CD1c-positive myeloid dendritic cell (primary cell): ENCODE results near the gene PRDM15.

Experiments
- DNase-seq: peaks from one replicate; pipeline ENCODE4 v3.0.0-alpha.2; 2016; ENCODE audit errors: extremely low spot score

The PRDM15 gene

DNA sequence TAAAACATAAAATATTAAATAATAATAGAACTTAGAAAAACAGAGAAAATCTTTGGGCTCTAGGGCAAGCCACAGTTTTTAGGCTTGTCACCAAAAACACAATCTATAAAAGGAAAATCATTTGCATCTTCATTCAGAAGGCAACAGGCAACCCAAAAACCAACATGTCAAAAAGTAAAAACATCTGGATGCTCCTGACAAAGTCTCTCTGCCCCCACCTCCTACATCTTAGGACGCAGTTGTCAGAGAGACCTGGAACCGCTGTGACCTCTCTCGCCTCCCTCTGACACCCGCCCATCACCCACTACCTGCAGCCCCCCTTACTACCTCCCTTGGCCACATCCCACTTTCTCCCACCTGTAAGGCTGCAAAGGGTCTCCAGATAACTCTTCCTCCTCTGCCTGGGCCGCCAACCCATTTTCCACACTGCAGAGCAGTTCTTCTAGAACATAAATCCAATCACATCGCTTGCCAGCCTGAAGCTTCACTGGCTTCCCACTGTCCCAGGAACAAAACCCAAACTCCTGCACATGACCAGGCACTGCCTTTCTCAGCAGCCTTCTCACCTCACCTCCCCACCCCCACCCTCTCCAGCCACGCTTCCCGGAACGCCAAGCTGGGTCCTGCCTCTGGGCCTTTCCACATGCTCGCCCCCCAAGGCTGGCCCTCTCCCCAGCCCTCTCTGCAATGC, 14.7 kb downstream of the PRDM15 start:
- DNase-seq = no peak

GRCh38 chr21:41863439-41863740, 15.8 kb downstream of the PRDM15 start:
- DNase-seq = no peak

DNA sequence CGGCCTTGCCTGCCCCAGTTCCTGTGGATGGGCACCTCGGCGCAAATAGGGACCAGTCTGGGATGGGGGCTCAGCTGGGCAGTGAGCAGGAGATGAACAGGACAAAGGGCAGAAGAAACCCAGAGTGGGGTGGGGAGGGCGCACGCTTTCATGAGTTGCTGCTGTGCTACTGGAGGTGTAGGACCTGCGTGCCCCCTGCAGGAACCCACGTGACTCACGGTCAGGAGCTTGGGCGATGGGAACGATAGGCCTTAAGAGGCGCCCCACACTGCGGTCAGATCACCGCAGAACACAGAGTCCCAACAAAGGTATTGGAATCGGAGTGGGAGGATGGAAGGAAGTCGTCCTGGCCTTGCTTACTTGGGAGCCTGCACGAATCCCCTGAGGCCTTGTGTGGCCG, 17.2 kb downstream of the PRDM15 start:
- DNase-seq = no peak

- no peak for DNase-seq
These were observed 17.9 kb downstream of the PRDM15 start for GRCh38 chr21:41861255-41861654.

DNA sequence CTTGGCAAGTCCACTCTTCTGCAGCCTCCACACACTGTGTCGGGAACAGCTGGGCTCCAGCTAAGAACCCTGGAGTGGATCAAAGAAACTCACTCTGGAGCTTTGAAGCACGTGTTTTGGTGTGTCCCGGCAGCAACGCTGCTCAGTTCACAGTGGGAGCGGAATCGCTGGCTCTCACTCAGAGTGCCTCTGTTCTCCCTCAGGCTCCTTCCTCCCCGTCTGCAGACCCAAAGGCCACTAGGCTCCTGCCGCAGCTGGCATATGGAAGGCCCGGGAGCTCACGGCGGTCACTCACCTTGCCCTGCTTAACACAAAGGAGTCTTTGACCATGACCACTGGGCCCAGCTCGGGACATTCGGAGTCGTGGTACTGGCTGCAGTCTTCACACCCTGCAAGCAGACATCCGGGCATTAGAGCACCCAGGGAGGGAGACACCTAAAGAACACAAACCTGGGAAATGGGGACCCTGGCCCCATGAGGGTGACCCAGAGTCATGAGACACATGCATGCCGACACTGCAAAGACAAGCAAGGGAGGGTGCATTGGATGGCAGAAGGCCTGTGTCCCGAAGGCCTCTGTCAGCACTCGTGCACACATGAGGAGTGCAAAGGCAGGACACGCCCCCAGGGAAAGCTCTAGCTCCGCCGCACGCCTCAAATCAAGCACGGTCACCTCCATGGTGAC, 19.7 kb downstream of the PRDM15 start:
- no peak for DNase-seq

DNA sequence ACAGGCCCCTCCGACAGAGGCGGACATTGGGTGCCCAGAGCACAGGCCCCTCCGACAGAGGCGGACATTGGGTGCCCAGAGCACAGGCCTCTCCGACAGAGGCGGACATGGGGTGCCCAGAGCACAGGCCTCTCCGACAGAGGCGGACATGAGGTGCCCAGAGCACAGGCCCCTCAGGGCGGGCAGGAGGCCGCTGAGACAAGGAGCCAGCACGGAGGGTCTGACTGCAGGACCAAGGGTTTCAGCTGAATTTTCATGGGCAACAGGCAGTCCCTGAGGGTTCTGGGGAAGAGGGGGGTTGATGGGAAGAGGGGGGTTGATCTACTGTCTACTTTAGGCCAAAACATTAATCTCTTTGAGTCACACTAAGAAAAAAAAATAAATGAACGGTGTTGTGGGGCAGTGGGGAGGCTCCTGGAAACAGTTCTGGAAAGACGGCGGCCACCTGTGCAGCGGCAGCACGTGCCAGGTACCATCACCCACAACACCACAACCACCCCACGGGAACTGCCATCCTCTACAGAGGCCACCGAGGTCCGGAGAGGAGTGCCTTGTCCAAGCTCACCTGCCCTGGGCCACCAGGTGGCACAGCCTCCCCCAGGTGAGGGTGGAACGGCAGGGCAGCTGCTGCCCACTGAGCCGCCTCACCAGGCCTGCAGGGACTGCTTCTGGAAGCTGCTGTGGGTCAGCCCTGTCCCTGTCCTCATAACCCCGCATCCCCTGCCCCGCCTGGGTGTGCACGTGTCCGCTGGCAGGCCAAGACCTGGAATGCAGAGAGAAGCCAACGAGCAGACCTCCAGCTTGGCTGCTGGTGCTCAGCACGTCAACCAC, 20.5 kb downstream of the PRDM15 start:
- DNase-seq = no peak

GRCh38 chr21:41857771-41858300, 21.3 kb downstream of the PRDM15 start:
- DNase-seq = no peak

GRCh38 chr21:41856572-41856971, 22.6 kb downstream of the PRDM15 start:
- DNase-seq = no peak

DNA sequence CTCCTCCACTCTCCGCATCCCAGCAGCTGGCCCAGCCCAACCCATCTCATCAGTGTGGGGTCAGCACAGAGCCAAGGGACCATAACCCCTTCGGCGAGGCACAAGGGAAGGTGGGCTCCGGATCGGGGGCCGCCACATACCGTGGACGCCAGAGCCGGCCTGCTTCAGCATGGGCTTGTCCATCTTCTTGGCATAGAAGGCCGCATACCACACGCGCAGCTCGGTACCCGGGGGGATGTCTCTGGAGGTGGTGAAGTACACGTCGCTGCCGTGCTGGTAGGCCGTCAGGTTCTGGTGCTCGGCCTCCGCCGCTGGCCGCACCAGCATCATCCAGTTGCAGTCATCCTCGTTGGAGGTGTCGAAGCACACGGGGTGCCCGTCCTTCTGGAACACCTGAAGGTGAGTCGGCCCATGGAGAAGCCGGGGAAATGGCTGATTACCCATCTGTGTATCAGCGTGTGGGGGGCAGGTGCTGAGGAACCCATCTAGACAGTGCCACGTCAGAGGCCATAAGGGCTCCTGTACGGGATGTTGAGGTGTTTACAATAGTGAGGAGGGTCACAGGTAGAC, 24.6 kb downstream of the PRDM15 start:
- no peak for DNase-seq

GRCh38 chr21:41852929-41853320, 26.2 kb downstream of the PRDM15 start:
- DNase-seq = no peak

- DNase-seq = no peak
These were observed 26.8 kb downstream of the PRDM15 start for GRCh38 chr21:41852151-41852928.

- no peak for DNase-seq
These were observed 27.9 kb downstream of the PRDM15 start for GRCh38 chr21:41851090-41851790.

DNA sequence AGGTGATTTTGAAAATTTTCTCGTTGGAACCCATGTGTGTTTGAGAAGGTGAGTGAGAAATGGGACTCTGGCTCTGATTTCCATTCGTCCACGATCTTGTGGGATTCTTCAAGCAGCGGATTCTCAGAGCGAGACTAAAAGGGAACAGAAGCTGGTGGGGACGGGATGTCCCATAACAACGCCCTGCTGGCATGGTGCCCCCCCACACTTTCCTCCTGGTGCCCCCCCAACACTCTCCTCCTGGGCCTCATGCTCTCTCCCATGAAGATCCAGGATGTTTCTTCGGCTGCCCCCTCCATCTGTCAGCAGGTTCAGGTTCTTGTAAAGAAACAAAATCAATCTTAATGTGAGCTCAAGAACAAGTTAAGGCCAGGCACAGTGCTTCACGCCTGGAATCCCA, 29.1 kb downstream of the PRDM15 start:
- no peak for DNase-seq

DNA sequence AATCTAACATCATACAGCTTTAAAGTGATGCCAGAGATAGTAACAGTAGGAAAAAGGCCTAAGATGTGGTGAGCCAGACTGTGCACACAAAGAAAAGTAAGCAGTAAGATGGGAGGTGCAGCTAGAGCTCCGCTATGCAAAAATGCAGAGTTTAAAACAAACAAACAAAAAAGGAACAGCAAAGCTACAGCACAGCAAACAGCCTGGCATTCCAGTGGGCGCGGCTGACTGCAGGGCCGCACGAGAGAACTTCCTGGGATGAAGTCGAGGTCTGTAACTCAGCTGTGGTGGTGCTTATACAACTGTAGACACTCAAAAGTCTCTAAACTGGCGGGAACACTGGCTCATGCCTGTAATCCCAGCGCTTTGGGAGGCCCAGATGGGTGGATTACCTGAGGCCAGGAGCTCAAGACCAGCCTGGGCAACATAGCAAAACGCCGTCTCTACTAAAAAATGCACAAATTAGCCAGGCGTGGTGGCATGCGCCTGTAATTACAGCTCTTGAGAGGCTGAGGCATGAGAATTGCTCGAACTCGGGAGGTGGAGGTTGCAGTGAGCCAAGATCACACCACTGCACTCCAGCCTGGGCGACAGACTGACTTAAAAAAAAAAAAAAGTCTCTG, 30.1 kb downstream of the PRDM15 start:
- DNase-seq = no peak

GRCh38 chr21:41848533-41848932, 30.6 kb downstream of the PRDM15 start:
- DNase-seq = no peak

DNA sequence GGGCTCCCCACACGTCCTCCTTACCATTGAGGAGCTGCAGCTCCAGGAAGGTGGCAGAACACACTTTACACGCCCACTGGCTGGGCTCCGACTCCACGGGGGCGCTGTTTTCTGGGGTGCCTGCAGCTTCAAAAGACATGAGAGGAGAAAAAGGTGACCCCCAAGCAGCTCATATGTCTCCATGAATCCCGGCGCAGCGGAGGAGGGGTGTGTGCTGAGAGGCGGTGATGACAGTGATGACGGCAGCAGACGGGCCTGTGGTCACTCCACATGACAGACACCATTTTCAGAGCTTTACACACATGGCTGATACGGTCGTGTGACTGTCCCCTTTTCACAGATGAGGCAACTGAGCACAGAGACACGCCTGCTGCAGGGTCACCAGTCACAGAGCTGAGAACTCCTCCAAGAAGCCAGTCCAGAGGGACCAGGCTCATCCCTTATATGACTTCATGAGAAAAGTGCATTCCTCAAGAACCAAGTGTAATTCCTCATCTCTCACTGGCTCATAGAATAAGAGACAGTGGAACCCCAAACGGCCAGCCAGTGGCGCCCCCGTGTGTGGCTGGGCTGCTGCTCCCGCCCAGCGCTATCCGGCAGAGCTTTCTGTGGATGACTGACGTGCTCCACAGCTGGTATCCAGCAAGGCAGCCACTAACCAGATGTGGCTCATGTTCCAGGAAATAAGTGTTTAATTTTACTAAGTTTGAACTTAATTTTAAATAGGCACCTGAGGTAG, 31.9 kb downstream of the PRDM15 start:
- no peak for DNase-seq

DNA sequence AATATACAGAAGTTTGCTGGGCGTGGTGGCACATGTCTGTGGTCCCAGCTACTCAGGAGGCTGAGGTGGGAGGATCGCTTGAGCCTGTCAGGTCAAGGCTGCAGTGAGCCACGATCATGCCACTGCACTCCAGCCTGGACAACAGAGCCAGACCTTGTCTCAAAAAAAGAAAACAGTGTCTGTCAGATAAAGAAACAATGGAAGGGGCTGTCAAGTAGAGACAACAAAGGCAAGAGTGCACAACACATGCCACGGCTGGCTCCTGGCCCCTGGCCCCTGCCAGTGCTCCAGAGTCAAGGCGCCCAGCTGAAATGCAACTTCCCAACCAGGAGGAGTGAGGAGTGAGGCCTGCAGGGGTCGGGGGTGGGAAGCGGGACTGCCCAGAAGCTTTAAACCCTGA, 32.6 kb downstream of the PRDM15 start:
- DNase-seq = no peak

DNA sequence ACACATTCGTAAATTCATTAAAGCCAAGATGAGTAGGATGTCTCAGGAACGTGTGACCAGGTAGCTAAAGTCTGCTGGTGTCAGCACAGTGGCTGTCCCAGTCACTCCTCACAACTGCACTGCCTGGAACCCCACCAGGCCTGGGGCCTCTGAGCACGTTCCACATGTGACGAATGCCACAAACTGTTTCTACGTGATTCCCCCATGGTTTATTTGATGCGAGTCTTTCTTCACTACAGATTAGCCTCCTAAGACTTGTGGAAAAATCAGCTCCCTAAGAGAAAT, 33.2 kb downstream of the PRDM15 start:
- no peak for DNase-seq

- DNase-seq = no peak
These were observed 33.7 kb downstream of the PRDM15 start for GRCh38 chr21:41845310-41846032.
